ENCODE data around the gene ARHGAP9. TPM values are rescaled to one million over a fixed set of nuclear protein-coding genes. Genes with fewer than 3 reads are reported as not detected.

Gene ARHGAP9
- polyA plus RNA-seq, 1 of the 3 experiments (the other 2 are of a cell fraction): 0.66 TPM

DNA sequence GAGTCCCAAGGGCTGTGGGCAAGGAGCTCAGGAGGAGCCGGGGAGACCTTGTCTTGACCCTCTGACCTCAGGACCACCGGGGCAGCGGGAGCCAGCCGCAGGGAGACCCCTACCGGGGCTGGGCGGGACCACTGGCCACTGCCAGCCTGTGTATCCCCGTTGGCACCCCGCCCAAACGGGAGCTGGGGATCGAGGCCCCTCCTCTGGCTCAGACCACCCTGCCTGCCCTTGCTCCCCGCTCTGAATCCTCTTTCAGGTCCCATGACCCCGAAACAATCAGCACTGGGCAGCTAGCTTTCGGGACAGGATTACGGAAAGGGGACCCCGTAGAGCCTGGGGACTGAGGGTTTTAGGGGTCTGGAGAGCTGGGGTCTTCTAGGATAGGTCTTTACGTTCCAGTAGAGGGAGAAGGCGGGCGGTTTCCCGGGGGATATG, 18.8 kb downstream of the ARHGAP9 start (continued):
- TF ChIP-seq ELF1 (IDR thresholded peaks at IDR 0.05): no peak
- TF ChIP-seq, protein P1, sequence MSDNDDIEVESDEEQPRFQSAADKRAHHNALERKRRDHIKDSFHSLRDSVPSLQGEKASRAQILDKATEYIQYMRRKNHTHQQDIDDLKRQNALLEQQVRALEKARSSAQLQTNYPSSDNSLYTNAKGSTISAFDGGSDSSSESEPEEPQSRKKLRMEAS (IDR thresholded peaks at IDR 0.05; ENCODE audit: low read depth): no peak

DNA sequence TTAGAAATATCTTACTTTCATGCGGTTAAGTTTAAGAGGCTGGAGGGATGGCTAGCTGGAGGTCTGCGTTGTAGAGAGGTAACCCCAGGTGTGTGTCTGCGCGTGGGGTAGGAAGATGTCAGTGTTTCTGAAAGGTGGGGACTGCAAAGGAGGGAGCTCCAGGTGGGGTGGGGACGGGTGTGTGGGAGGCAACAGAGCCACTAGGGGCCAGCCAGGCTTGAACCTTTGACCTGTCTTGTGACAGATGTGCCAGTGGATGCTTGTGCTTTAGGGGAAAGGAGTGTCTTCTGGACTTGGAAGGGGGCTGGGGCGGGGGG, 19.2 kb downstream of the ARHGAP9 start:
- DNase-seq: no peak
- TF ChIP-seq, protein P2, sequence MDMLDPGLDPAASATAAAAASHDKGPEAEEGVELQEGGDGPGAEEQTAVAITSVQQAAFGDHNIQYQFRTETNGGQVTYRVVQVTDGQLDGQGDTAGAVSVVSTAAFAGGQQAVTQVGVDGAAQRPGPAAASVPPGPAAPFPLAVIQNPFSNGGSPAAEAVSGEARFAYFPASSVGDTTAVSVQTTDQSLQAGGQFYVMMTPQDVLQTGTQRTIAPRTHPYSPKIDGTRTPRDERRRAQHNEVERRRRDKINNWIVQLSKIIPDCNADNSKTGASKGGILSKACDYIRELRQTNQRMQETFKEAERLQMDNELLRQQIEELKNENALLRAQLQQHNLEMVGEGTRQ (IDR thresholded peaks at IDR 0.05; ENCODE audit: borderline replicate concordance, low read depth, low read length): no peak
- TF ChIP-seq RFX5 (IDR thresholded peaks at IDR 0.05; ENCODE audit: low read length): no peak
- TF ChIP-seq GATA2 (CRISPR knock-in tag; IDR thresholded peaks at IDR 0.05): no peak
- no peak for TF ChIP-seq RCOR1 (IDR thresholded peaks at IDR 0.05; ENCODE audit: low read length)
- TF ChIP-seq CHD2 (IDR thresholded peaks at IDR 0.05; ENCODE audit: low read length, partially characterized antibody): no peak
- TF ChIP-seq, protein P3, sequence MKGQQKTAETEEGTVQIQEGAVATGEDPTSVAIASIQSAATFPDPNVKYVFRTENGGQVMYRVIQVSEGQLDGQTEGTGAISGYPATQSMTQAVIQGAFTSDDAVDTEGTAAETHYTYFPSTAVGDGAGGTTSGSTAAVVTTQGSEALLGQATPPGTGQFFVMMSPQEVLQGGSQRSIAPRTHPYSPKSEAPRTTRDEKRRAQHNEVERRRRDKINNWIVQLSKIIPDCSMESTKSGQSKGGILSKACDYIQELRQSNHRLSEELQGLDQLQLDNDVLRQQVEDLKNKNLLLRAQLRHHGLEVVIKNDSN (IDR thresholded peaks at IDR 0.05; ENCODE audit: borderline replicate concordance, low read depth): no peak
- no peak for TF ChIP-seq YY1 (IDR thresholded peaks at IDR 0.05; ENCODE audit: low read depth)
- no peak for TF ChIP-seq RXRA (IDR thresholded peaks at IDR 0.05; ENCODE audit: borderline replicate concordance, low read depth)
- no peak for TF ChIP-seq POLR2AphosphoS5 (IDR thresholded peaks at IDR 0.05; ENCODE audit: low read depth, low read length)
- TF ChIP-seq TEAD4 (IDR thresholded peaks at IDR 0.05; ENCODE audit: borderline replicate concordance, insufficient read depth): no peak
- no peak for TF ChIP-seq EP300 (IDR thresholded peaks at IDR 0.05; ENCODE audit: borderline replicate concordance in 1 of 2, low read depth in 1 of 2, low read length in 1 of 2)
- no peak for TF ChIP-seq MEF2A (IDR thresholded peaks at IDR 0.05; ENCODE audit: borderline replicate concordance, low read depth)
- TF ChIP-seq, protein P4, sequence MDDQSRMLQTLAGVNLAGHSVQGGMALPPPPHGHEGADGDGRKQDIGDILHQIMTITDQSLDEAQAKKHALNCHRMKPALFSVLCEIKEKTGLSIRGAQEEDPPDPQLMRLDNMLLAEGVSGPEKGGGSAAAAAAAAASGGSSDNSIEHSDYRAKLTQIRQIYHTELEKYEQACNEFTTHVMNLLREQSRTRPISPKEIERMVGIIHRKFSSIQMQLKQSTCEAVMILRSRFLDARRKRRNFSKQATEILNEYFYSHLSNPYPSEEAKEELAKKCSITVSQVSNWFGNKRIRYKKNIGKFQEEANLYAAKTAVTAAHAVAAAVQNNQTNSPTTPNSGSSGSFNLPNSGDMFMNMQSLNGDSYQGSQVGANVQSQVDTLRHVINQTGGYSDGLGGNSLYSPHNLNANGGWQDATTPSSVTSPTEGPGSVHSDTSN (IDR thresholded peaks at IDR 0.05): no peak
- TF ChIP-seq, protein P5, sequence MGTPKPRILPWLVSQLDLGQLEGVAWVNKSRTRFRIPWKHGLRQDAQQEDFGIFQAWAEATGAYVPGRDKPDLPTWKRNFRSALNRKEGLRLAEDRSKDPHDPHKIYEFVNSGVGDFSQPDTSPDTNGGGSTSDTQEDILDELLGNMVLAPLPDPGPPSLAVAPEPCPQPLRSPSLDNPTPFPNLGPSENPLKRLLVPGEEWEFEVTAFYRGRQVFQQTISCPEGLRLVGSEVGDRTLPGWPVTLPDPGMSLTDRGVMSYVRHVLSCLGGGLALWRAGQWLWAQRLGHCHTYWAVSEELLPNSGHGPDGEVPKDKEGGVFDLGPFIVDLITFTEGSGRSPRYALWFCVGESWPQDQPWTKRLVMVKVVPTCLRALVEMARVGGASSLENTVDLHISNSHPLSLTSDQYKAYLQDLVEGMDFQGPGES (IDR thresholded peaks at IDR 0.05; ENCODE audit: low read depth, low read length): no peak
- TF ChIP-seq ELF1 (IDR thresholded peaks at IDR 0.05): no peak
- TF ChIP-seq, protein P1 (IDR thresholded peaks at IDR 0.05; ENCODE audit: low read depth): no peak
- no peak for TF ChIP-seq FOXJ3 (CRISPR knock-in tag; IDR thresholded peaks at IDR 0.05)
- Histone ChIP-seq H3K4me3 (ENCODE audit: low read depth in 2 of 2, low read length in 1 of 2) (peak overlapping the region; percentile 67 to 90; a peak in 3 of 4 replicates), H3K9me3 (no peaks in the 10 kb centered on the region), H4K20me1 (ENCODE audit: insufficient read depth) (no peaks in the 10 kb centered on the region), H3K79me2 (ENCODE audit: insufficient read depth) (no peaks in the 10 kb centered on the region), H2AFZ (ENCODE audit: low read depth) (peak overlapping the region; percentile 97; the same call in 1 of the 2 replicates), H3K4me2 (peak overlapping the region; percentile 94), H3K27me3 (ENCODE audit: insufficient read depth) (0 out of 2 replicates have a peak, but pooled peaks cover 3% of the 10 kb centered on the region), H3K4me1 (ENCODE audit: control insufficient read depth in 1 of 2, insufficient read depth in 2 of 2, low read depth in 1 of 2, low read length in 1 of 2) (peaks cover 0 to 23% of the 10 kb centered on the region in 2 experiments; a peak in 2 of 4 replicates), H3F3A (replicated peaks; ENCODE audit: insufficient read depth) (peaks cover 5% of the 10 kb centered on the region), H3K9me2 (no peaks in the 10 kb centered on the region), H3K36me3 (replicated peaks in 1 of 2; ENCODE audit: control insufficient read depth in 1 of 2, insufficient read depth in 2 of 2, low read length in 1 of 2) (no peaks in the 10 kb centered on the region), H3K9ac (no peak overlapping the region), H3K27ac (ENCODE audit: low read depth in 2 of 2, low read length in 1 of 2) (no peak overlapping the region)
- ChIA-PET POLR2A (no interaction called here), CTCF (interaction anchor here (0.6 to 13.7 kb wide), 16 partner anchors 8 to 245 kb away, joined by 3 to 391 read pairs (median 8); partner anchors contain the start of genes B4GALNT1, MARS1, NXPH4 and STAC3)
- WGBS (ENCODE audit: low lambda C conversion rate): under 1% methylated on average over 6 of the region's 6 CpGs

Data from SK-N-SH (cell line).